Loucy (cell line): Measurements from ENCODE around the gene IL1F10.

Source experiments
- H2AFZ ChIP-seq: fragments of 200-600 bp; sonication (generic); 2 replicates; pipeline ENCODE4 v1.6.0; 2016; ENCODE audit warnings: antibody characterized with exemption, mild to moderate bottlenecking, low read length, moderate library complexity
- H3F3A ChIP-seq: fragments of 200-600 bp; 2 replicates; pipeline ENCODE4 v1.6.0; 2016; ENCODE audit warnings: antibody characterized with exemption, low read depth, mild to moderate bottlenecking
- H3K27me3 ChIP-seq: fragments of 200-600 bp; sonication (generic); 2 replicates; pipeline ENCODE4 v1.6.1; 2014; ENCODE audit warnings: low read length, mild to moderate bottlenecking; ENCODE audit not compliant: insufficient read depth, poor library complexity, severe bottlenecking
- H3K36me3 ChIP-seq: fragments of 200-600 bp; sonication (generic); 2 replicates; pipeline ENCODE4 v1.6.1; 2016; ENCODE audit warnings: low read length; ENCODE audit not compliant: insufficient read depth
- H3K4me1 ChIP-seq: fragments of 200-600 bp; sonication (generic); 2 replicates; pipeline ENCODE4 v1.5.1; 2014; ENCODE audit warnings: low read length, mild to moderate bottlenecking; ENCODE audit not compliant: insufficient read depth, poor library complexity, severe bottlenecking
- H3K4me2 ChIP-seq: fragments of 200-600 bp; sonication (generic); 2 replicates; pipeline ENCODE4 v1.6.0; 2014; ENCODE audit warnings: antibody characterized with exemption, low read length, low read depth, mild to moderate bottlenecking; ENCODE audit not compliant: poor library complexity, severe bottlenecking
- H3K4me3 ChIP-seq: fragments of 200-600 bp; sonication (generic); 2 replicates; pipeline ENCODE4 v1.5.1; 2014; ENCODE audit warnings: low read length, mild to moderate bottlenecking, mixed read lengths; ENCODE audit not compliant: poor library complexity, severe bottlenecking
- H3K79me2 ChIP-seq: fragments of 200-600 bp; sonication (generic); 2 replicates; pipeline ENCODE4 v1.6.1; 2014; ENCODE audit warnings: low read length; ENCODE audit not compliant: insufficient read depth
- H3K9ac ChIP-seq: fragments of 200-600 bp; sonication (generic); 2 replicates; pipeline ENCODE4 v1.6.0; 2014; ENCODE audit warnings: mild to moderate bottlenecking, low read depth, low read length, moderate library complexity; ENCODE audit not compliant: poor library complexity, severe bottlenecking
- H3K9me2 ChIP-seq: fragments of 200-600 bp; sonication (generic); replicated peaks from 2 replicates; pipeline ENCODE4 v1.6.1; 2016; ENCODE audit warnings: low read depth, low read length, mixed read lengths
- H3K9me3 ChIP-seq: fragments of 200-600 bp; sonication (generic); 2 replicates; pipeline ENCODE4 v1.6.1; 2014; ENCODE audit warnings: mild to moderate bottlenecking, antibody characterized with exemption, low read length, low read depth; ENCODE audit not compliant: insufficient read depth
- H4K20me1 ChIP-seq: fragments of 200-600 bp; sonication (generic); 2 replicates; pipeline ENCODE4 v1.6.0; 2014; ENCODE audit warnings: antibody characterized with exemption, low read length, mild to moderate bottlenecking; ENCODE audit not compliant: insufficient read depth, poor library complexity, severe bottlenecking
- EZH2phosphoT487 ChIP-seq: fragments of 200-600 bp; IDR thresholded peaks from 2 replicates; pipeline ENCODE4 v1.6.1; 2018; ENCODE audit warnings: antibody characterized with exemption, mild to moderate bottlenecking, moderate library complexity, borderline replicate concordance
- TF ChIP-seq, protein P1 (sequence below): fragments of 200-600 bp; sonication (generic); conservative IDR thresholded peaks from 2 replicates; pipeline ENCODE4 v1.5.1; 2014; ENCODE audit warnings: mild to moderate bottlenecking, antibody characterized with exemption, low read length

The IL1F10 gene

DNA sequence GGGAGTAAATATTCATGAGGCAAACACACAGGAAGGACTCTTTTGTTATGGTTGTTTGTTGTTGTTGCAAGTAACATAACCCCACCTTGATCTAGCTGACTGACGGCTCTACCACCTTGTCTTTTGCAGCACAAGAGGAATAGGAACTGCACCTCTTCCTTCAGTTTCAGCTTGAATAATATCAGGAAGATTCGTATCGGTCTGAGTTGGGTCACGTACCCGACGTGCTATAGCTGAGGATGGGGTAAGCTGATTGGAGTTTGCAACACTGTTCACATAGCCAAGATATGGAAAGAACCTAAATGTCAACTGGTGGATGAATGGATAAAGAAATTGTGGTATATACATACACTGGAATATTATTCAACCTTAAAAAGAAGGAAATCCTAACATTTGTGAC, 45.1 kb downstream of the IL1F10 start:
- no peaks in the 10 kb centered on the region for H3K27me3 ChIP-seq
- no peaks in the 10 kb centered on the region for H3F3A ChIP-seq
- H3K9me3 ChIP-seq = no peaks in the 10 kb centered on the region
- no peak overlapping the region for H3K4me2 ChIP-seq
- no peak for TF ChIP-seq EZH2phosphoT487
- no peaks in the 10 kb centered on the region for H4K20me1 ChIP-seq
- H3K36me3 ChIP-seq = no peaks in the 10 kb centered on the region
- no peak overlapping the region for H3K4me3 ChIP-seq
- H3K79me2 ChIP-seq = no peaks in the 10 kb centered on the region
- H2AFZ ChIP-seq = no peak overlapping the region
- H3K4me1 ChIP-seq = no peaks in the 10 kb centered on the region
- no peak overlapping the region for H3K9ac ChIP-seq
- no peaks in the 10 kb centered on the region for H3K9me2 ChIP-seq

- Histone ChIP-seq H3K4me2 (no peak overlapping the region), H2AFZ (no peak overlapping the region), H3K27me3 (no peaks in the 10 kb centered on the region), H3K36me3 (no peaks in the 10 kb centered on the region), H3K9me2 (no peaks in the 10 kb centered on the region), H3K4me3 (no peak overlapping the region), H3K9me3 (no peaks in the 10 kb centered on the region), H3K9ac (no peak overlapping the region), H4K20me1 (no peaks in the 10 kb centered on the region), H3K79me2 (no peaks in the 10 kb centered on the region), H3F3A (no peaks in the 10 kb centered on the region), H3K4me1 (no peaks in the 10 kb centered on the region)
- TF ChIP-seq, protein P1, sequence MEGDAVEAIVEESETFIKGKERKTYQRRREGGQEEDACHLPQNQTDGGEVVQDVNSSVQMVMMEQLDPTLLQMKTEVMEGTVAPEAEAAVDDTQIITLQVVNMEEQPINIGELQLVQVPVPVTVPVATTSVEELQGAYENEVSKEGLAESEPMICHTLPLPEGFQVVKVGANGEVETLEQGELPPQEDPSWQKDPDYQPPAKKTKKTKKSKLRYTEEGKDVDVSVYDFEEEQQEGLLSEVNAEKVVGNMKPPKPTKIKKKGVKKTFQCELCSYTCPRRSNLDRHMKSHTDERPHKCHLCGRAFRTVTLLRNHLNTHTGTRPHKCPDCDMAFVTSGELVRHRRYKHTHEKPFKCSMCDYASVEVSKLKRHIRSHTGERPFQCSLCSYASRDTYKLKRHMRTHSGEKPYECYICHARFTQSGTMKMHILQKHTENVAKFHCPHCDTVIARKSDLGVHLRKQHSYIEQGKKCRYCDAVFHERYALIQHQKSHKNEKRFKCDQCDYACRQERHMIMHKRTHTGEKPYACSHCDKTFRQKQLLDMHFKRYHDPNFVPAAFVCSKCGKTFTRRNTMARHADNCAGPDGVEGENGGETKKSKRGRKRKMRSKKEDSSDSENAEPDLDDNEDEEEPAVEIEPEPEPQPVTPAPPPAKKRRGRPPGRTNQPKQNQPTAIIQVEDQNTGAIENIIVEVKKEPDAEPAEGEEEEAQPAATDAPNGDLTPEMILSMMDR = no peak
- no peak for TF ChIP-seq EZH2phosphoT487
Observed at GRCh38 chr2:113113807-113114206, 46.0 kb downstream of the IL1F10 start.

DNA sequence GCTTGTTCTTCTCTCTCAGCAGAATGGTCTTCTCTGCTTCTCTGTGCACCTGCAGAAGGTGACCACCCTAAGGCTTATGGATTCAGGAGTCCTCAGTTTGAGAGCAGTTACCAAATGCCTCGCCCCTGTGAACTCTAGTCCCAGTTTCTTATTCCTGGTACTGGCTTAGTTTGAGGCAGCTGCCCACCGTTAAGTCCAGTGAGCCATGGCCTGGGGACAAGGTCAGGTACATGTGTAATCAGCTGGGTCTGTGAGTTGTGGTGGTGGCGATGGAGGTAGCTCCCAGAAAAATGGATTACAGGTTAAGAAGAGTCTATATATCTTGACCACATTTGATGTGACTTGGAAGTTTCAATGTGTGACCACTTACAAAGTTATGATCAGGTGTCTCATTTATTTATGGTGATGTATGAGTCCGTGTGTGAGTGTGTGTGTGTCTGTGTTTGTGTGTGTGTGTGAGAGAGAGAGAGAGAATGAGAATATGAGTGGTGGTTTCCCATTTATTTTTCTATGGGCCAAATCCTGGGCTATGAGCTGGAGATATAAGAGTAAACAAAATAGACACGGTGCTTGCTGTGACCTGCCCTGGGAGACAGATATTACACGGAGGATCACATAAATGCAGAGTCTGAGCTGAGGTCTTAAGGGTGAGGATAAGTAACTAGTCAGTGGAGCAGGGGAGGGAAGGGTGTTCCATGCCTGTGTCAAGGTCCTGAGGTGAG, 46.6 kb downstream of the IL1F10 start:
- H3K9ac ChIP-seq = no peak overlapping the region
- TF ChIP-seq, protein P1 = no peak
- TF ChIP-seq EZH2phosphoT487 = no peak
- no peaks in the 10 kb centered on the region for H4K20me1 ChIP-seq
- no peaks in the 10 kb centered on the region for H3K79me2 ChIP-seq
- no peaks in the 10 kb centered on the region for H3K36me3 ChIP-seq
- no peaks in the 10 kb centered on the region for H3K27me3 ChIP-seq
- H3K9me3 ChIP-seq = no peaks in the 10 kb centered on the region
- H3F3A ChIP-seq = no peaks in the 10 kb centered on the region
- H3K4me2 ChIP-seq = no peak overlapping the region
- no peaks in the 10 kb centered on the region for H3K9me2 ChIP-seq
- H3K4me1 ChIP-seq = no peaks in the 10 kb centered on the region
- no peak overlapping the region for H3K4me3 ChIP-seq
- no peak overlapping the region for H2AFZ ChIP-seq

- Histone ChIP-seq H3K27me3 (no peaks in the 10 kb centered on the region), H3K36me3 (no peaks in the 10 kb centered on the region), H3K4me1 (no peaks in the 10 kb centered on the region), H3K9me2 (no peaks in the 10 kb centered on the region), H3K4me2 (no peak overlapping the region), H3K4me3 (no peak overlapping the region), H3K79me2 (no peaks in the 10 kb centered on the region), H3K9me3 (no peaks in the 10 kb centered on the region), H4K20me1 (no peaks in the 10 kb centered on the region), H3F3A (no peaks in the 10 kb centered on the region), H3K9ac (no peak overlapping the region), H2AFZ (no peak overlapping the region)
- TF ChIP-seq EZH2phosphoT487 = no peak
- TF ChIP-seq, protein P1 = no peak
Observed at GRCh38 chr2:113114996-113115395, 47.2 kb downstream of the IL1F10 start.
